PC-3 (cell line): Measurements from ENCODE around the gene PRUNE1.

ENCODE experiments used
- EZH2 ChIP-seq: fragments of 300-600 bp; sonication (generic); IDR thresholded peaks from one replicate; pipeline ENCODE4 v1.6.1; 2017; ENCODE audit warnings: antibody characterized with exemption, mild to moderate bottlenecking, low read length; ENCODE audit not compliant: unreplicated experiment
- EZH2phosphoT487 ChIP-seq: fragments of 300-600 bp; sonication (generic); IDR thresholded peaks from 2 replicates; pipeline ENCODE4 v1.6.1; 2018; ENCODE audit warnings: mild to moderate bottlenecking, antibody characterized with exemption, low read length, borderline replicate concordance
- TF ChIP-seq, protein P1 (sequence below): fragments of 300-600 bp; sonication (generic); conservative IDR thresholded peaks from 2 replicates; pipeline ENCODE4 v1.5.1; 2017; ENCODE audit warnings: antibody characterized with exemption, low read depth, mild to moderate bottlenecking, low read length

DNA sequence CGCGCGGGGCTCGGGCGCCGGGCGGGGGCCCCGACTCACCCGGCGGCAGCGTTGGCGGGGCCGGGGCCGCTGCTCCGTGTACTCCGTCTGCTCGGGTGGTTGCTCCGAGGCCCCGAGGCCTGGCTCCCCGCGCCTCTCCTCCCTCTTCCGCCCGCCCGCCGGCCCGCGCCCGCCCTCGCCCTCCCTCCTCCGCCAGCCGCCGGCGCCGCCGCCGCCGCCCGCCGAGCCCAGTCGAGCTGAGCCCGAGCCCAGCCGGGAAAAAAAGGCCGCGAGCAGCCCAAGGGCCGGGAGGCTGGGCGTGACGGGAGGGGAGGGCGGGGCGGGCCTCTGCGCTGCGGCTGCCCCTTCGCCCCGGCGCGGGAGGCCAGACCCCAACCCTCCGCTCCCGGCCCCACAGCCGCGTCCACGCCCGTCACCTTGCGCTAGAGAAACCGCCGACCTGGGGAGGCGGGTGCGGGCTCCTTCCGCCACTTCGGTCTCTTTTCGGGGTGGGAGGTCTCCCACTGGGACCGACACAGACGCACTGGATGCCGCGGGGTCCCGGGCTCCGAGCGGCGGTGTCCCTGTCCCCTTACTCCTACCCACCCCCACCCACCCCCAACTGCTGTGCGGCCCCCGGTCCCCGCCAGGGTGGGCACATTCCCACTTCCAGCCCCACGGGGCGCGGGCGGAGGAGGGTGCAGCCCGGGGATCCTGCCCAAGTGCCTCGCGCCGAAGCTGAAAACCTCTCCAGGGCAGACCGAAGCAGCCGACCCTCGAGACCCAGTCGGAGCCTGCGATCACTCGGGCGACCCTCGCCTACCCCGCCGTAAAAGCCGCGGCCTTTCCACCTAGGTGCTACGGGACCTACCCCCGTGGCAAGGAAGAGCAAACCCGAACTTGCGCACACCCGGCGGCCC lies 33.4 kb upstream of the PRUNE1 start, which contains the start of gene CERS2:
- TF ChIP-seq, protein P1, sequence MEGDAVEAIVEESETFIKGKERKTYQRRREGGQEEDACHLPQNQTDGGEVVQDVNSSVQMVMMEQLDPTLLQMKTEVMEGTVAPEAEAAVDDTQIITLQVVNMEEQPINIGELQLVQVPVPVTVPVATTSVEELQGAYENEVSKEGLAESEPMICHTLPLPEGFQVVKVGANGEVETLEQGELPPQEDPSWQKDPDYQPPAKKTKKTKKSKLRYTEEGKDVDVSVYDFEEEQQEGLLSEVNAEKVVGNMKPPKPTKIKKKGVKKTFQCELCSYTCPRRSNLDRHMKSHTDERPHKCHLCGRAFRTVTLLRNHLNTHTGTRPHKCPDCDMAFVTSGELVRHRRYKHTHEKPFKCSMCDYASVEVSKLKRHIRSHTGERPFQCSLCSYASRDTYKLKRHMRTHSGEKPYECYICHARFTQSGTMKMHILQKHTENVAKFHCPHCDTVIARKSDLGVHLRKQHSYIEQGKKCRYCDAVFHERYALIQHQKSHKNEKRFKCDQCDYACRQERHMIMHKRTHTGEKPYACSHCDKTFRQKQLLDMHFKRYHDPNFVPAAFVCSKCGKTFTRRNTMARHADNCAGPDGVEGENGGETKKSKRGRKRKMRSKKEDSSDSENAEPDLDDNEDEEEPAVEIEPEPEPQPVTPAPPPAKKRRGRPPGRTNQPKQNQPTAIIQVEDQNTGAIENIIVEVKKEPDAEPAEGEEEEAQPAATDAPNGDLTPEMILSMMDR = no peak
- TF ChIP-seq EZH2 (no peak), EZH2phosphoT487 (no peak)
